HG03135 (cell line): ENCODE results near the gene CEMP1.

ENCODE experiments used
- ATAC-seq: cut with Tn5 transposase; IDR thresholded peaks from one replicate; pipeline ENCODE4 v1.9.1; 2021; ENCODE audit warnings: mild to moderate bottlenecking, moderate library complexity; ENCODE audit not compliant: unreplicated experiment

CEMP1 gene

DNA sequence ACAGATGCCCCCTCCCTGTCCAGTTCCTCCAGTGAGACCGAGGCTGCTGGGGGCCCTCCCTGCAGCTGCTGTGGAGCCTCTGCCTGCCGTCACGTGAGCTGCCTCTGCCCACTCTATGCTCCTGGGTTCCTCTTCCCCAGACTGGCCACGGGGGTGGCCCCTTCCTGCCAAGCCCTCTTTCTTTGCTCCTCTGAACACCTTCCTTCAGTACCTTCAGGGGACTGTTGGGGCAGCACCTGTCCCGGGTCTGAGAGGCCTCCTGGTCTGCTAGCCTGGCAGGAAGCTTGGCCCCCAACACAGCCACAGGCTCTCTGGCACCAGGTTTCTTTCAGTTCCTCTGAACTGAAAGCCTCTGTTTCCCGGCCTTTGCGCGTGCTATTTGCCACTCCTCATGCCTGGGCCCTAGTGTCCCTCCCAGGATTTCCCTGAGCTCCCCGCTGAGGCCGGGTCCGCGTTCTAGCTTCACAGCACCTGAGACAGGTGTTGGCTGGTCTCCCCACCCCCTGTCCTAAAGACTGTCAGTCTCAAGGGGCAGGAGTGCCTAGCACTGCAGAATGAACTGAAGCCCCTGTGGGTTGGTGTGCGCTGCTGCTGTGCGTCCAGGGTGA, 24.1 kb downstream of the CEMP1 start:
- ATAC-seq, result peak; percentile 59

DNA sequence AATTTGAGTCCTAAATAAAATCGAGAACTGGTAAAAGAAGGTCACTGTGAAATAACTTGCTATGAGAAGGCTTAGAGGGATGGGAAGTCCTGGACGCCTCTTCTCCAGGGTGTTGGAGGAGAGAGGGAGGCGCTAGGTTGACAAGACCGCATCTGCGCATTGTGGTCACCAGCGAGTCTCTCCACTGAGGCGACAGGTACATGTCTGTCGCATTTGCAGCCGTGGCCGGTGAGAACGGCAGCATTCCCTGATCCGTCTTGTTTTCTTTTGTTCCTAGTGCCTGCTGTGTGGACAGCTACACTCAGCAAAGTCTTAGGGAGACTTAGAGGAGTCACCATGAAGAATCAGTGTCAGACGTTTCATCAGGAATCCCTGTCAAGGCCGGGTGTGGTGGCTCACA, 25.5 kb downstream of the CEMP1 start:
- no peak for ATAC-seq

DNA sequence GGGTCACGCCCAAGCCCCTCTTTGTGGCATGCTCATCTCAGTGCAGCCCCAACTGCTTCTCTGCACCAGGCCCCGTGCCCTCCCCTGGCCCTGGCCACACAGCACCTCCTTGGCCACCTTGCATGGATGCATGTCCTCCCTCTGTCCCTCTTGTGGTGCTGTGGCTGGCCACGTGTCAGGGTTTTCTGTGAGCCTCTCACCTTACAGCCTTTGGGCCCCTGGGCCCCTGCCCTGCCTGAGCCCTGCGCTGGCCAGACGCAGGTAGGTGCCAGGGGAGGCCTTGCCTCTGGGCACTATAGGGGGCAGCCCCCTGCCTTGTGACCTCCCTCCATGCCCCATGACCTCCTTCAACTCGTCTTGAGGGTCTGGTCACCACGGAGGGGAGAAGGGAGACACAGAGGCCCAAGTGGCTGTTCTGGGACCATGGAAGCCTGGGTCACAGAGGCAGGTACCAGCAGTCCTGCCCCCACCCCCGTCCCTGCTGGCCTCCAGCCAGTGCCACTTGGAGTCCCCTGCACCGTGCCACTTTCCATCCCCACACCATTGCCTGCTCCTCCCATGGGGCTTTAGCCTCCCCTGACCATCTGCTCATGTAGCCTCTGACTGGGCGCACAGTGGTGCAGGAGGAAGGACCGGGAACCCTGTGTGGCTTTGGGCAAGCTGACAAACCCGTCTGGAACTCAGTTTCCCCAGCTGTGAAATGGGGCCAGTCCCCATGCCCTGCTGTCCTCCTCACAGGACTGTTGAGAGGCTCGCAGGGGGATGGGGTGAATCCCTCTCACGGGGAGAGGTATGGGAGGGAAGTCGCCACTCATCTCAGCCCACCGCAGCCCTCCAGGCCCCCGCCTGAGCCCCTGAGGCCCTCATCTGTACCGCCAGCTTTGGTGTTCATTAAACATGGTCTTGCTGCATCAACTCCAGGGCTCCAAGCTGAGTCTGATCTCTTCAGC, 29.0 kb downstream of the CEMP1 start:
- no peak for ATAC-seq

DNA sequence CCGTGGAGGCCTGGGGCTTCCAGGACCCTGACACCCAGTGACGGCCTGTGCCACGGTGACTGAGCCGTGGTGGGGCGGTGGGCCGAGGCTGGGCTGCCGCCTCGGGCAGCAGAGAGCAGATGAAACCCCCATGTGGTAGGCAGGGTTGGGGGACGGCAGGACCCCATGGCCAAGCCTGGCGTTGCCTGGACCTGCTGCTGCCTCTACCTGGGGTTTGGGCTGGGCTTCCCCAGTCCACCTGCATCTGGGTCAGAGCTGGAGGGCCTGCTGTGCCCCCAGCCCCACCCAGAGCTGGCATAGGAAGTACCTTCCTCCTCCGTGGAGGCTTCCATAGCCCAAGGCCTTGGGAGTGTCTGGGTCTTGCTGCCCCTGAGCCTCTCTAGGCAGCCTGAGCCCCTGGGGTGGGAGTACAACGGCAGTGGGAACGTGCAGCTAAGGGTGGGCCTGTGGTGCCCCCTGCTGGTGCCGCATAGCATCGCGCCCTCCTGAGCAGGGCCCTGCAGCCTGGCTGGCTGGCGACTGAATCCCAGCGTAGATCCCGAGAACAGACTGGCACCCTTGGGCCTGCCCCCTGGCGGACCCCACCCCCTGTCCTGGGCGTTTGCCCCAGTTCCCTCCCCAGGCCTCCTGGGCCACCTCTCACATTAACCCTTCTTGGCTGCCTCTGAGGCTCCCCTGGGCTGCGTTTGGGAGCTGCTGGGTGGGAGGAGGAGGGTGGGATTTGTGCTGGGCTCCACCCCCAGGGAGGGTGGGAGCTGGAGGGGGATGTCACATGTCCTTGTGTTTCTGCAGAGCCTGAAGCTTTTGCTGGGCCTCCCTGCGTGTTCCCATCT, 30.1 kb downstream of the CEMP1 start:
- ATAC-seq, result no peak

DNA sequence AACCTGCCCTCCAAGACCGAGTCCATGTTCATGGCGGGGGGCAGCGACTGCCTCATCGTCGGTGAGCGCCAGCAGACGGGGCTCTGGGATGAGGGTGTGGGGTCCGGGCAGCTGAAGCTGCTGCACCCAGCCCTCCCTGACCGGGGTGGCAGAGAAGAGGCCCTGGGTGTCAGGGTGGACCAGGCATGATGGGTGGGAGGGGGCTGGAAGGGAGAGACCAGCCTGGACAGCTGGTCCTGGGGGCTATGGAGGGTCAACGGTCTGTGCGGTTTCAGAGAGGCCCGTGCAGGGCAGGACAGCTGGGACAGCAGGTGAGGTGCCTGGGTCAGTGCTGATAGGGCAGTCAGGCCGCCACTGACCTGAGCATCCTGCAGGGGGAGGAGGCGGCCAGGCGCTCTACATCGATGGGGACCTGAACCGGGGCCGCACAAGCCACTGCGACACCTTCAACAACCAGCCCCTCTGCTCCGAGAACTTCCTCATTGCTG, 30.7 kb downstream of the CEMP1 start:
- no peak for ATAC-seq

DNA sequence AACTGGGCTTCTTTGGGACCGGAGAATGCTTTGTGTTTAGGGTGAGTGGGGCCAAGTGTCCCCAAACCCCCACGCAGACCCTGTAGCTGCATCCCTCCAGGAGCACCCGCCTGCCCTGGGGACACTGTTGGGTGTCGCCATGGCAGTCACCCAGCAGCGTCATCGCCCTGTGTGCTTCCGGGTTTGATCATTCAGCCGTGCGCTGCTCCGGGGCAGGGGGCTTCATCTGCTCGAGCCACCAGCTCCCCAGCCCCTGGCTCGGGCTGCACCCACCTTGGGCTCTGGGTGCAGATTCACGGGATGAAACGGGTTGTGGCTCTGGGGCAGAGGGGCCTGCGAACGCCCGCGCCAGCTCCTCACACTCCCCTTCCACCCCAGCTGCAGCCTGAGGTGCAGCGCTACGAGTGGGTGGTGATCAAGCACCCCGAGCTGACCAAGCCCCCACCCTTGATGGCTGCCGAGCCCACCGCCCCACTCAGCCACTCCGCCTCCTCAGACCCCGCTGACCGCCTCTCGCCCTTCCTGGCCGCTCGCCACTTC, 31.2 kb downstream of the CEMP1 start:
- no peak for ATAC-seq

DNA sequence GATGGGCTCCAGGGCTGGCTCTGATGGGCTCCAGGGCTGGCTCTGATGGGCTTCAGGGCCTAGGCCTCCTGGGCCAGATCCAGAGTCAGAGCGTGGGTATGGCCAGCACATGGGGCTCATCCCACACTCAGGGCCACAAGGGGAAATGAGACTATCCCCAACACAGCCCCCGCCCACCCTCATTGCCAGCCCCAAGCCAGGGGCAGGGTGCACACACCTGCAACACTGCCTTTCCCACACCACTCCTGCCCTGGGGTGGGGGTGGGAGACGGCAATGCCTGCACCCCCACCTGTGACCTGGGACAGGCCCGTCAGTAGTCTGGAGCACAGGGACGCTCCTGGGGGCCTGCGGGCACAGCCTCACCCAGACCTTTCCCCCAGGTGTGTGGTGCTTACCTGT, 31.8 kb downstream of the CEMP1 start:
- no peak for ATAC-seq

DNA sequence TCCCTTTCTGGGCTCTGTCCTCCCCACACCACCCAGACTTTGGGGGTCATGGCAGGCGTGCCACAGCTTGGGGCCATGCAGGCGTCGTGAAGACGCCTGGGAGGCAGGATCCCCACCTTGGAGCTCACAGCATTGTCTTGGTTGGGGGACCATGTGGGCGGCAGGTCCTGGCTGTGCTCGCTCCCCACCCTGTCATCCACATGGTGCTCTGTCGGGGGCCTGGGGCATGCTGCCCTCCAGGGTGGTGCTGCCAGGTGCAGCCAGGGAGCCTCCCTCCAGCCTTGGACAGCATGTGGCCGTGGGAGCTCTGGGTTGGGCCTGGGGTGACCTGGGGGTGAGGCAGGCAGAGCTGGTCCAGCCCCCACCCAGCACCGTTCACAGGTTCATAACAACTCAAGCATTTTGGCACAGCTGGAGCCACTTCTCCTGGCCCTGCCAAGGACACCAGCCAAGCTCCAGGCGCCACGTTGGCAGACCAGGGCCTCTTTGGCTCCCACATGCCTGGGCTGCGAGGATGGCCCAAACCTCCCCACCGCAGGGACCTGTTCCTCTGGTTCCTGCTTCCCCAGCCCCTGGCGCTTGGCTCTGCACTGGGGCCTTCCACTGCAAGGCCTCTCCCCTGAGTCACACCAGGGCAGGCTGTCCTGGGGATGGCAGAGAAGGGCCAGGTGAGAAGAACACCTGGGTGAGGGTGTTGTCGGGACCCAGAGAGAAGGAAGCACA, 32.5 kb downstream of the CEMP1 start:
- no peak for ATAC-seq

DNA sequence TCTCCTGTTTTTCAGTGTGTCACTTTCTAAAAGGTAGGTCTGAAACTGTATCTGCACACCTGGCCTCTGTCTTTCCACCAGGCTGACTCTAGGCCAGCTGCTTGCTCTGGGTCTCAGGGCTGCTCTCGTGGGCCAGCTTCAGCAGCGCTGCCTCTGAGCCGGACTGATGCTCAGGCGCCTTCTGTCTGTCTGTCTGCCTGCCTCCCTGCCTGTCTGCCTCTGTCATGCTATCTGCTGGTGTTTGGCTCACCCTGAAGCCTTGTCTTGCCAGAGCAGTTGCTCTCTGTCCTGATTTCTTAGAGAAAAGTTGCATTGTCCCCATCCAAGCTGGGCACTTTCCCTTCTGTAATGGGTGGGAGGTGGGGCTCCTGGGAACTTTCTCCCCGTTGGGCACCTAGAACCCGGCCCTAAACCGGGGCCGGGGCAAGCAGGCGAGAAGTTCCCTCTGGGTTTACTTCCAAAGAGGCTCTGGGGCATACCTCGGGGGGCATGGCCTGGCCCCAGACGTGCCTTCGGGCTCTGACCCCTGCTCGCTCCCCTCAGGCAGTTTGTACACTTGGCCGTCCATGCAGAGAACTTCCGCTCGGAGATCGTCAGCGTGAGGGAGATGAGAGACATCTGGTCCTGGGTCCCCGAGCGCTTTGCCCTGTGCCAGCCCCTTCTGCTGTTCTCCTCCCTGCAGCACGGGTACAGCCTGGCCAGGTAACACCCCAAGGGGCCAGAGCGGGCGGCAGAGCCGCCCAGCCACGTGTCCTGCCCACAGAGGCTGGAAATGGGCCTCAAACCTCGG, 33.3 kb downstream of the CEMP1 start:
- ATAC-seq, result no peak

DNA sequence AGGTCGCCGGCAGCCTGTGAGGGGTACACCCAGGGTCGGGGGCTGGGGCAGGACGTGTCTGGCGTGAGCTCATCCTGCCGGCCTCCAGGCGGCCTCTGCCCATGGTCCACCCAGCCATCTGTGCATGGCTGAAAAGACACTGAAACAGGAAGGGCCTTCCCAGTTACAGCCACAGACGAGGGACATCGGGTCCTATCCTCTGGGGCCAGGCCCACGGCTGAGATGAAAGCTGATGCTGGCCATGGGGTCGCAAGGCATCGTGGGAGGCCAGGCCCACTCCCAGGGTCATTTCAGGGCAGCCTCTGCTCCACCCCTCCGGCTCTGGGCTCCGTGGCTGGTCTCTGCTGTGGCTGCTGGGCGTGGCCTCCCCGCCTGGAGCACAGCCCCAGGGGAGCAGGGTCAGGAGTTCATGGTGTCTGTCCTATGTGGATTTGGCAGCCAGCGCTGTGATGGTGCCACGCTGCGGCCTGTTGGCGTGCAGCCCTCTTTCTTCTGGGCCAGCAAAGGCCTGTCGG, 34.0 kb downstream of the CEMP1 start:
- no peak for ATAC-seq

DNA sequence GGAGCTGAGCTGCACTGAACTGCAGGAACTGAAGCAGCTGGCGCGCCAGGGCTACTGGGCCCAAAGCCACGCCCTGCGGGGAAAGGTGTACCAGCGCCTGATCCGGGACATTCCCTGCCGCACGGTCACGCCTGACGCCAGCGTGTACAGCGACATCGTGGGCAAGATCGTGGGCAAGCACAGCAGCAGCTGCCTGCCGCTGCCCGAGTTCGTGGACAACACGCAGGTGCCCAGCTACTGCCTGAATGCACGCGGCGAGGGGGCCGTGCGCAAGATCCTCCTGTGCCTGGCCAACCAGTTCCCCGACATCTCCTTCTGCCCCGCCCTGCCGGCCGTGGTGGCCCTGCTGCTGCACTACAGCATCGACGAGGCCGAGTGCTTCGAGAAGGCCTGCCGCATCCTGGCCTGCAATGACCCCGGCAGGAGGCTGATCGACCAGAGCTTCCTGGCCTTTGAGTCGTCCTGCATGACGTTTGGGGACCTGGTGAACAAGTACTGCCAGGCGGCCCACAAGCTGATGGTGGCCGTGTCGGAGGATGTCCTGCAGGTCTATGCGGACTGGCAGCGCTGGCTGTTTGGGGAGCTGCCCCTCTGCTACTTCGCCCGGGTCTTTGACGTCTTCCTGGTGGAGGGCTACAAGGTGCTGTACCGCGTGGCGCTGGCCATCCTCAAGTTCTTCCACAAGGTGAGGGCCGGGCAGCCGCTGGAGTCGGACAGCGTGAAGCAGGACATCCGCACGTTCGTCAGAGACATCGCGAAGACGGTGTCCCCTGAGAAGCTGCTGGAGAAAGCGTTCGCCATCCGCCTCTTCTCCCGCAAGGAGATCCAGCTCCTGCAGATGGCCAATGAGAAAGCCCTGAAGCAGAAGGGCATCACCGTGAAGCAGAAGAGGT, 34.7 kb downstream of the CEMP1 start:
- no peak for ATAC-seq

DNA sequence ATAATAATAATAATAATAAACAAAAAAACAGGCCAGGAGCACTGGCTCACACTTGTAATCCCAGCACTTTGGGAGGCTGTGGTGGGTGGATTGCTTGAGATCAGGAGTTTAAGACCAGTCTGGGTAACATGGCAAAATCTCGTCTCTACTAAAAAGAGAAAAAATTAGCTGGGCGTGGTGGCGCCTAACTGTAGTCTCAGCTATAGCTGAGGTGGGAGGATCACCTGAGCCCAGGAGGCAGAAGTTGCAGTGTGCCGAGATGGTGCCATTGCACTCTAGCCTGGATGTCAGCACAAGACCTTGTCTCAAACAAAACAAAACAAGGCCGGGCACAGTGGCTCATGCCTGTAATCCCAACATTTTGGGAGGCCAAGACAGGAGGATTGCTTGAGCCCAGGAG, 36.2 kb downstream of the CEMP1 start:
- no peak for ATAC-seq

DNA sequence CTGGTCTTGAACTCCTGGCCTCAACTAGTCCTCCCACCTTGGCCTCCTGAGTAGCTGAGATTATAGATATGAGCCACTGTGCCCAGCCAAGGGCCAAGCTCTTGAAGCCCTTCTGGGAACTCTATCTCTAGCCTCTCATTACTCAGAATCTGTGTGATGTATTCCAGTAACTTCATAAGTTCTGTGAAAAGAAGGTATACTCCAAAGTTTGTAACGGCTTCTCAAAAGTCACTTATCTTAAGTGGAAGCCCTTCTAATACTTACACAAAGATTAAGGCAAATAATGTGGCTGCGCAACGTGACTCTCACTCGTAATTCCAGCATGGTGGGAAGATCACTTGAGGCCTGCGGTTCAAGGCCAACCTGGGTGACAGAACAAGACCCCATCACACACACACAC, 36.6 kb downstream of the CEMP1 start:
- ATAC-seq, result no peak

DNA sequence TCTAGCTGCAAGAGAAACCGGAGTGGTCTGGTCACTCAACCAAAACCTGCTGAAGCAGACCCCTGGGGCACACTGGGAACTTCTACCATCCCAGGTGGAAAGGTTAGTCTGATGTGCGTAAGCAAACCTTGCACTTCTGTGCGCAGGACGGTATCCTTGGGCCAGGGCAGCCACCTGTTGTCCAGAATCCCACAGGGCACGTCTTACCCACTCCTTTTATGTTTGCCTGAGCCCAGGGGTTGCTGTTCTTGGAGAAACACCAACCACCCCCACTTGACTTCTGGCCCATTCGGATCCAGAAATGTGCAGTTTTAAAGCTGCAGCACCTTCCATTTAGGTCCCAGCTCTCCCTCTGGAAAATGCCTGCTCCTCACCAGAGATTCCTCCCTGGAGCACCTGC, 37.6 kb downstream of the CEMP1 start:
- no peak for ATAC-seq

DNA sequence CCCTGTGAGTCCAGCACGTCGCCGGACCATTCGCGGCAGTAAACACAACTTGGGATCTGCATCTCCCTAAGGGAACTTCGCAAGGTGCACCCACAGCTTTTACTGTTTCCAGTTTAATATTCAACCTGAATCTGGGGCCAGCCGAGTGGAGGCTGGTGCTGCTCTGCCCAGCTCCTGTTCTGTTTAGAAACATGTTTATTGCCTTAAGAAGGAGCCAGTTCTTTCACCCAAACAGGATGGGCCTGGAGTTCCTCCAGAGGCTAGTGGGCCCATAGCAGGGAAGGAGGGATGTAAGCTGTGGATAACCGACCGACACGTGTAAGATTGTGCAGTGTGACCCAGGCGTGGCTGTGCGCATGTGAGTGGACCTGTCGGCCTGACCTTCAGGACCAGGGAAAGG, 38.9 kb downstream of the CEMP1 start:
- ATAC-seq, result no peak

DNA sequence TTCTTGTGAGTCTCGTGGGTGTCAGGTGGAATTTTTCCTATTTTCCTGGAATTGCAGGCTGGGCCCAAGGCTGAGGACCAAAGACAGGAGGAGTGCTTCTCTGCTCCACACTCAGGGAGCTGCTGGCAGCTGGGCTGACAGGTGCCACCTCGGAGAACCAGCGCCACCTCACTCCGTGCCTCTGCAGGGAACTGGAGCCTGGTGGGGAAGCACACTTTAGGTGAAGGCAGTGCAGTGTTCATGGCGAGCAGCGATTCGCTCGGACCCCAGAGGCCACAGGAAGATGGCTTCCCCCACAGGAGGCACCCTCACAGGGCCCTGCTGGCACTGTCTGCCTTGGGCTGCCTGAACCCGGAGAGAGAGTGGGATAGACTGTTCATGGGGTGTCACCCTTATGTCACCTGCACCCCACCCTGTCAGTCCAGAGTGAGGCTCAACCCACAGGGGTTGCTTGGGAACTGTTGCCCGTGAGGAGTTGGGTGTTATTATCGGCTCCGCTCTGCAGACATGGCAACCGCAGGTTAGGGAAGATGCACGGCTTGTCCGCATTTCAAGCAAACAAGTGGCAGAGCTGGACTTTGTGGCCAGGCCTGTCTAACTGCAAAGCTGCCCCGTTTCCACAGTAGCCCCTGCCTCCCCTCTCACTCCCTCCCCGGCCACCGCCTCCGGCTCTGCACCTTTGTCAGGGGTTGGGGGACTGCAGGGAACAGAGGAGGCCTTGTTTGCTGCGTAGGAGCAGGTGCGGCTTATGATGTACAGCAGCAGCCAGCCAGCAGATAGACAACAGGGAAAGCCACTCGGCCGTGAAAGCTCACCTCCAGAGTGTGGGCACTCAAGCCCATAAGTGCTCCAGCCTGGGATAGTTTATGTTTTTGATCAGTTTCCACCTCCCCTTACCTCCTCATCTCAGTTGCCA, 40.8 kb downstream of the CEMP1 start:
- no peak for ATAC-seq

DNA sequence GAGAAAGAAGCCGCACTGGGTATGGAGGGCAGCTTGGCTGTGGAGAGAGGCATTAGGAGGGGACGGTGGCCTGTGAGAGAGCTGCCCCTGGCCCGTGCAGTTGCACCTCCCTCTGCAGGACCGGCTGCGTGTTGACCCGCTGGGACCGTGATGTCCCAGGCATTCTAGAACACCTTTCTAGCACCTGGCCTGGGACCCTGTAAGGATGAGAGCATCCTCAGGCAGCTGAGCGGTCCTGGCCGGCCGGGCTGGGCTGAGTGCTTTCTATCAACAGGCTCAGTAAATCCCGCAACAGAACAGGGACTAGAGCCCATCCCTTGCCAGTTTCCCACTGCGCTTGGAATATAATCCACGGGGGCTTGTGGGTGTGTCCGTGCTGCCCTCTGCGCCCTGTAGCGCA, 41.6 kb downstream of the CEMP1 start:
- no peak for ATAC-seq
